OCI-LY3 (cell line): ENCODE results near the gene DOCK9.

ENCODE experiments used
- H2AFZ ChIP-seq: fragments of 200-600, 300-600 bp; shearing (Covaris generic); 2 replicates; pipeline ENCODE4 v1.6.0; 2014; ENCODE audit warnings: antibody characterized with exemption, low read depth, low read length
- H3K27ac ChIP-seq: fragments of 200-600, 300-600 bp; sonication (generic); 2 replicates; pipeline ENCODE4 v1.5.1; 2014; ENCODE audit warnings: mild to moderate bottlenecking, low read length, moderate library complexity, mixed read lengths
- H3K27me3 ChIP-seq: fragments of 200-600, 300-600 bp; sonication (generic); 2 replicates; pipeline ENCODE4 v1.6.1; 2014; ENCODE audit warnings: low read depth, low read length, mixed read lengths
- H3K36me3 ChIP-seq: fragments of 200-600, 300-600 bp; sonication (generic); replicated peaks from 2 replicates; pipeline ENCODE3; 2014; ENCODE audit warnings: low read depth, low read length, mixed read lengths
- H3K4me1 ChIP-seq: fragments of 300-600, 200-600 bp; sonication (generic); 2 replicates; pipeline ENCODE4 v1.6.1; 2014; ENCODE audit warnings: low read length, mixed read lengths
- H3K4me2 ChIP-seq: fragments of 200-600, 300-600 bp; sonication (generic); 2 replicates; pipeline ENCODE4 v1.6.1; 2014; ENCODE audit warnings: low read length, mixed read lengths
- H3K4me3 ChIP-seq: fragments of 300-600, 200-600 bp; sonication (generic); 2 replicates; pipeline ENCODE4 v1.5.1; 2014; ENCODE audit warnings: antibody characterized with exemption, mild to moderate bottlenecking, low read length, moderate library complexity
- H3K79me2 ChIP-seq: fragments of 300-600, 200-600 bp; shearing (Covaris generic); 2 replicates; pipeline ENCODE4 v1.6.1; 2014; ENCODE audit warnings: mild to moderate bottlenecking, low read length, mixed read lengths
- H3K9ac ChIP-seq: fragments of 300-600, 200-600 bp; shearing (Covaris generic); 2 replicates; pipeline ENCODE4 v1.6.0; 2014; ENCODE audit warnings: mild to moderate bottlenecking, low read length, moderate library complexity
- H3K9me3 ChIP-seq: fragments of 200-600, 300-600 bp; shearing (Covaris generic); 2 replicates; pipeline ENCODE4 v1.6.1; 2014; ENCODE audit warnings: low read length, mixed read lengths; ENCODE audit not compliant: insufficient read depth
- H4K20me1 ChIP-seq: fragments of 200-600, 300-600 bp; sonication (generic); 2 replicates; pipeline ENCODE4 v1.6.1; 2016; ENCODE audit warnings: low read length, mixed read lengths; ENCODE audit not compliant: insufficient read depth
- CTCF ChIP-seq: fragments of 200-600, 300-600 bp; sonication (generic); IDR thresholded peaks from 2 replicates; pipeline ENCODE4 v1.5.1; 2014; ENCODE audit warnings: antibody characterized with exemption, low read length, low read depth
- EZH2phosphoT487 ChIP-seq: fragments of 200-600 bp; shearing (Covaris generic); IDR thresholded peaks from 2 replicates; pipeline ENCODE4 v1.6.1; 2018; ENCODE audit warnings: antibody characterized with exemption, mixed run types, low read depth

DOCK9 gene

DNA sequence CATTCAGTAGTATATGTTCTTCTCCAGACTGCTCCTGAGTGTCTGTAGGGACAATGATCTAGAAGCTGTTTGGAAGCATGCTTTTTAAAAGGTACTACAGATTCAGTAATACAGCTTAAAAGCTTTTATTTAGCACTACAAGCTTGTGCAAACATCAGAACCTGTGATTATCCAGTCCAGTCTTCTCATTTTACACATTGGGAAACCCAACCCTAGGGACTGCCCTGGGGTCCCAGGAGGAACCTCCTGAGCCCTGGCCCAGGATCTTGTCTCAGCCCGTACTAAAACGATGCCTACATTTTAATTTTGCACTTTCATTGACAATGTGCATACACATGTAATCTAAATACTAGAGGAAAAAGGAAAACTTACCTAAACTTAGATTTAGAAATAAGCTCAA lies 12.5 kb downstream of the DOCK9 start:
- Histone ChIP-seq H3K27me3 (no peaks in the 10 kb centered on the region), H3K9me3 (no peaks in the 10 kb centered on the region), H3K4me2 (no peak overlapping the region), H3K79me2 (no peaks in the 10 kb centered on the region), H3K9ac (no peak overlapping the region), H3K4me1 (0 out of 2 replicates have a peak, but pooled peaks cover 2% of the 10 kb centered on the region), H4K20me1 (no peaks in the 10 kb centered on the region), H3K36me3 (no peaks in the 10 kb centered on the region), H2AFZ (no peak overlapping the region), H3K4me3 (no peak overlapping the region), H3K27ac (no peak overlapping the region)
- no peak for TF ChIP-seq CTCF
- no peak for TF ChIP-seq EZH2phosphoT487

DNA sequence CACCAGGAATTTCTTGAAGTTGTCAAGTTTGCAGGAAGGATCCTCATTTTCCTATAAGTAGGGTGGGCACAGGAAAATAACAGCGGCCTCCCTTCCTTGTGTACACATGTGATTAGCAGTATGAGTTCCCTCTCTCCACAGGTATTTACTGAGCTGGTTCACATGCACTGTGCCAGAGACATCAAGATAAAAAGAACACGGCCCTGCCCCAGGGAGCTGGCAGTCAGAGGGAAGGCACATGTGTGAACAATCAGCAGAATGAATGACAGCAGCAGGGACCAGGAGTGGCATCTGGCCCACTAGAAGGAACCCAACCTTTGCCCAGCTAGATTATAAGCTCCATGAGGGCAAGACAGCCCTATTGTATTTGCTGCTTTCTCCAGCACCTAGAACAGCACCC lies 13.9 kb downstream of the DOCK9 start:
- Histone ChIP-seq H3K36me3 (no peaks in the 10 kb centered on the region), H3K9me3 (no peaks in the 10 kb centered on the region), H3K79me2 (no peaks in the 10 kb centered on the region), H4K20me1 (no peaks in the 10 kb centered on the region), H3K4me1 (0 out of 2 replicates have a peak, but pooled peaks cover 2% of the 10 kb centered on the region), H2AFZ (no peak overlapping the region), H3K4me3 (no peak overlapping the region), H3K9ac (no peak overlapping the region), H3K27me3 (no peaks in the 10 kb centered on the region), H3K27ac (no peak overlapping the region), H3K4me2 (no peak overlapping the region)
- TF ChIP-seq CTCF (no peak), EZH2phosphoT487 (no peak)

GRCh38 chr13:98962901-98963590 lies 14.8 kb downstream of the DOCK9 start:
- H3K4me1 ChIP-seq = 0 out of 2 replicates have a peak, but pooled peaks cover 2% of the 10 kb centered on the region
- TF ChIP-seq EZH2phosphoT487 = no peak
- no peak for TF ChIP-seq CTCF
- H3K36me3 ChIP-seq = no peaks in the 10 kb centered on the region
- H3K4me2 ChIP-seq = no peak overlapping the region
- H3K27me3 ChIP-seq = no peaks in the 10 kb centered on the region
- no peak overlapping the region for H3K4me3 ChIP-seq
- H3K9me3 ChIP-seq = no peaks in the 10 kb centered on the region
- H3K79me2 ChIP-seq = no peaks in the 10 kb centered on the region
- no peak overlapping the region for H3K27ac ChIP-seq
- H4K20me1 ChIP-seq = no peaks in the 10 kb centered on the region
- no peak overlapping the region for H2AFZ ChIP-seq
- no peak overlapping the region for H3K9ac ChIP-seq

DNA sequence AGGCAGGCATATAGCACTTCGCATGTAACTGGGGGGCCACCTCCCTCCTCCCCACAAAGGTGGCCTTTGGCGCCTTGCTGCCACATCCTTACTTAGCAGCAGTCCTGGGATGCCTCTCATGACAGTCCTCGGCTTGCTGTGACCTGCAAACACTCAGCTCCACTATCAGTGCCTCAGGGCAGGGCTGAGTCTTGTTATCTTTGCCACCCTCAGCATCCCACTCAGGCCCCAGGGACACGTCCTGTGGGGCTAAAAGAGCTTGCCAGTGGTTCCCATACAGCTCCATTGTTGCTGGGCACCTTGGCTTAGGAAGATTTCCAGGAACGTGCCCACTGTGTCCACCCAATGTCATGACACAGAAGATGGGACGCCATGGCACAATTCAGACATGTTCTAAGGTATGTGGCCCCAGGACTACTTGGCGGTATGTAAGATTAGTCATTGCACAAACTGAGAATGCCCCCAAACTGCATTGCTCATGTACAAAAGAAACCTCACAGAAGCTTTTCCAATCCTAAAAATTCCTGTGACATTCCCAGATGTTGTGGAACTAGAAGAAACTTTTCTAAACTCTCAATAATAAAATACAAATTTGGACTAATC lies 16.3 kb downstream of the DOCK9 start:
- Histone ChIP-seq H3K27ac (no peak overlapping the region), H3K27me3 (no peaks in the 10 kb centered on the region), H3K79me2 (no peaks in the 10 kb centered on the region), H3K4me1 (0 out of 2 replicates have a peak, but pooled peaks cover 2% of the 10 kb centered on the region), H3K36me3 (no peaks in the 10 kb centered on the region), H3K4me3 (no peak overlapping the region), H3K9me3 (no peaks in the 10 kb centered on the region), H2AFZ (no peak overlapping the region), H3K4me2 (no peak overlapping the region), H4K20me1 (no peaks in the 10 kb centered on the region), H3K9ac (no peak overlapping the region)
- no peak for TF ChIP-seq CTCF
- no peak for TF ChIP-seq EZH2phosphoT487
